LoVo (cell line): ENCODE results near the gene HES2.
"Not testable (repeated sequence)": the region's sequence is repeated elsewhere in the genome, so short reads cannot be mapped to it uniquely, and the experiment has no call there.

Source experiments
- DNase-seq: peaks from one replicate; pipeline ENCODE4 v3.0.0-alpha.2; 2016; ENCODE audit warnings: low spot score

HES2 gene, protein sequence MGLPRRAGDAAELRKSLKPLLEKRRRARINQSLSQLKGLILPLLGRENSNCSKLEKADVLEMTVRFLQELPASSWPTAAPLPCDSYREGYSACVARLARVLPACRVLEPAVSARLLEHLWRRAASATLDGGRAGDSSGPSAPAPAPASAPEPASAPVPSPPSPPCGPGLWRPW

DNA sequence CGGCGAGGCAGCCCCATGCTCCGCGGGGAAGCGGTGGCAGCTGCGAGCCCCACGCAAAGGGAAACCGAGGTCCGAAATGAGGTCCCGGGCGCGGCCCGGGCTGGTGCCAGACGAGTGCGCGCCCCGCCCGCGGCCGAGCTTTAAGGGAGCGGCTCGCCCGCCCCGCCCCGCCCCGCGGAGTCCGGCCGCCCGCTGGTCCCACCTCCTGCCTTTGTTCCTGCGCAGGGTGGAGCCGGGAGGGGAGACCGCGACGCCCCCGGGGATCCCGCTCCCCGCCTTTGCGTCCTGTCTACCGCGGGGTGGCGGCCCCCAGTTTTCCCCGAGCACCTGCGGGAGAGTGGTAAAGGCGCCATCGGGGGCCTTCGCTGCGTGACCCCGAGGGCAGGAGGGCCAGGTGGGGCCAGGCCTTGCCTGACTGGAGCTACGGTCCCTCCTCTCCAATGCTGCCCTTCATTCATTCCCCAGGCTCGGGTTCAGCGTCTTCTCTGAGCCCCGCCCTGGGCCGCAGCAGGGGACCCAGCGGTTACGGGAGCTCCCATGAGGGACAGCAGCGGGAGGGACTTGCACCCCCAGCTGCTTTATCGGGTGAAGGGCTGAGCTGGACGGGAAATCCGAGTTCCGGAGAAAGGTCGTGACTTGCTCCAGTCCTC lies at the start of gene HES2:
TSS of gene HES2 (minus strand) at position 116 of the 650 bp plus-strand sequence. CDS start at position 17, 99 bp downstream.
- DNase-seq = peak; percentile 71

DNA sequence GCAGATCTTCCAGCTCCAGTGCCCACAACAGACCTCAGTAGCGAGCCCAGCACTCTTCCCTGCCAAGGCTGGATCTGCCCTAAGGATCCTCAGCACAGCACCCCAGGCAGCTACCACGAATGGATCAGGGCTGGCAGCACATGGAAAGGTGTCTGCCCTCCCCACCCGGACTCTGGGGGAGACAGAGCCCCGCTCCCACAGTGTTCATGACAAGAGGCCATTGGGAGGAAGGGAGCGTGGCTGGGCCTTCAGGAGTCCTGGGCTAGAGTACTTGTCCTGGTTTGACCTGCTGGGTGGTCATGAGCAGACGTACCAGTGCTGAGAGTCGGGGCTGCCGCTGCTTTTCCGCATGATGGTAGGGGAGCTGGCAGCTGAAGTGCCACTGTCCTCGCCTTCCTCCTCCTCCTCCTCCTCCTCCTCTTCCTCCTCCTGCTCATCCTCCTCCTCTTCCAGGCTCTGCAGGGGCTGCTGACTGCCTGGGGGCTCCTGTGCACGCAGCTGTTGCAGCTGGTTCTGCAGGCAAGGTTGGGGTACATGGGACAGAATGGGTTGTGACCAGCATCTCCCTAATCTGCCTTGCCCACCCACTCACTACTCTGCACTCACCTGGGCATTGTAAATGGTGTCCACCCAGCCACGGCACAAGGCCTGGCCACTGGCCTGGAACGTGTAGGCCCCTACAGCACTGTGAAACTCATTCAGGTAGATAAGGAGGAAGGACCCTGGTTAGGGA lies 49.2 kb upstream of the HES2 start:
- DNase-seq = no peak

DNA sequence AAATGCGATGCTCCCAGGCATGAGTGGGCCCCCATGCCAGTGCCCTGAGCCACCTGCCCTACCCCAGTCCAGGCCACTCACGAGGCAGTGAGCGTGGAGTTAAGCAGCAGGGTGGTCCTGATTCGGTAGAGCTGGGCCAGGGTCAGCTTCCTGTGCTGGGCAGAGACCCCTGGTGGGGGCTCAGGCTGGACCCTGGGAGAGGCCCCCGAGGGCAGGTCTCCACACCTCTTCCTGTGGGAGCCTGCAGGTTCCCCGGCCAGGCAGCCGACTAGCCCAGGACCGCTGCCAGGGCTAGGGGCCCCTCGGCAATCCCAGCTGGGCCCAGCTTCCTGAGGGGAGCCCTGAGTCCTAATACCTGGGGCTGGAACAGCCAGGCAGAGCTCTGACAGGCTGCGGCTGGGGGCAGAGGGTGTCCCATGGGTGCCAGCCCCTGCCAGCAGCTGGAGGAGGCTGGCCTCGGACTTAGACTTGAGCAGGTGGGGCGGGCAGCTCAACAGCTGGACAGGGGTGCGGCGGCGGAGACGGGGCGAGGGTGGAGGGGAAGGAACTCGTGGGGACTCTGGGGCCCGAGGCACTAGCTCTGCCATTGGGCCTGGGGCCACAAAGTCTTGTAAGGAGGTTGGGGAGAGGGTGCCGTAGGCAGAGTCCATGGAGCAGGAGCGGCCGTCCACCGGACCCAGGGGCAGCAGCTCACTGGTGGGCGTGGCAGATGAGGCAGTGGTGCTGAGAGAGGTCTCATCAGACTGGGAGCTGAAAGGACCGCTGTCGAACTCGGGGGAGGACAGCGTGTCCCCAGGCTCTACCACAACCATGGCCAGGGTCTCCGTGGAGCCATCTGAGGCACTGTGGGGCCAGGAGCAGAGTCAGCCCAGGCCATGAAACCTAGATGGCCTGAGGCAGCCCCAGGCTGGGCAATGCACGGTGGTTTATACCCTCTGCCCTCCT lies 48.3 kb upstream of the HES2 start:
- no peak for DNase-seq

DNA sequence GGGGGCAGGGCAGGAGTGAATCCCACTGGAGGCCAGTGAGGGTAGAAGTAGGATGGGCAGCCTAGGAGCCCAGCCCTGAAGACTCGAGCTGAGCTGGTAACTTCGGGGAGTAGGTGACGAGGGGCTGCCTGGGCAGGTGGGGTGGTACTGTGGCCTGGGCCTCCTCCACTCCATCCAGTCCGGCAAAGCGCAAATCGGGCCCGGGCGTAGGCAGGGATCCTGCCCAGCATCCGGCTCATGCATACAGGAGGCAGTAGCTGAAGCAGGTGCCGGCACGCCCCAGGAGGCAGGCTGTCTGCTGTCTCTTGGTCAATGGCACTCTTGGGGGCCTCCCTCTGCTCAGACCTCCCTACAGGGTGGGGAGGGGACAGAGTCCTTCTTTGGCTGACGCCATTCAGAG lies 47.5 kb upstream of the HES2 start:
- no peak for DNase-seq

DNA sequence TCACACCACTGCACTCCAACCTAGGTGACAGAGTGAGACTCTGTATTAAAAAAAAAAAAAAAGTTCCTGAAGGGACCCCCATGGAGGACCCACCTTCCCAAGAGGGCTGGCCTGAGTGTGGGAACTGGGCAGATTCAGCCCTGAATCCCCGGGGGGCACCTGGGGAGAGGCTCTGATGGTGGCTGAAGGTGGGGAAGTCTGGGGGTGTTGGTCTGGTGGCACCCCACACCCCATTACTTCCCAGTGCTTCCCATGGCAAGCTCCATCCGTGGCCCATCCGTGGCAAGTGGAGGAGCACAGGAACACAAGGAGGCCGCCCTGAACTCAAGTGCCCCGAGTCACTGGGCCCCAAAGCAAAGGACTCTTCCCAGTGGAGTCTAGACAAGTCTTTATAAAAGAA lies 47.0 kb upstream of the HES2 start:
- DNase-seq = no peak

DNA sequence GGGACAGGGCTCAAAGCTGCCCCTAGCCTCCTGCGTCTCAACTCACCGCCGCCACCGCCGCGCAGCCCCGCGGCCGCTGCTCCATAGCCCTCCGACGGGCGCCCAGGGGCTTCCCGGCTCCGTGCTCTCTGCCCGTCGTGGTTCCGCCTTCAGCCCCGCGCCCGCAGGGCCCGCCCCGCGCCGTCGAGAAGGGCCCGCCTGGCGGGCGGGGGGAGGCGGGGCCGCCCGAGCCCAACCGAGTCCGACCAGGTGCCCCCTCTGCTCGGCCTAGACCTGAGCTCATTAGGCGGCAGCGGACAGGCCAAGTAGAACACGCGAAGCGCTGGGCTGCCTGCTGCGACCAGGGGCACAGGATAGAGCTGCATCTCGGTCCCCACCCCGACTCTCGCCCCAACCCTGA lies 46.3 kb upstream of the HES2 start, which contains the start of gene TNFRSF25:
TSS of gene TNFRSF25 (minus strand) at position 151 of the 400 bp plus-strand sequence. CDS start at position 85, 66 bp downstream.
- no peak for DNase-seq

DNA sequence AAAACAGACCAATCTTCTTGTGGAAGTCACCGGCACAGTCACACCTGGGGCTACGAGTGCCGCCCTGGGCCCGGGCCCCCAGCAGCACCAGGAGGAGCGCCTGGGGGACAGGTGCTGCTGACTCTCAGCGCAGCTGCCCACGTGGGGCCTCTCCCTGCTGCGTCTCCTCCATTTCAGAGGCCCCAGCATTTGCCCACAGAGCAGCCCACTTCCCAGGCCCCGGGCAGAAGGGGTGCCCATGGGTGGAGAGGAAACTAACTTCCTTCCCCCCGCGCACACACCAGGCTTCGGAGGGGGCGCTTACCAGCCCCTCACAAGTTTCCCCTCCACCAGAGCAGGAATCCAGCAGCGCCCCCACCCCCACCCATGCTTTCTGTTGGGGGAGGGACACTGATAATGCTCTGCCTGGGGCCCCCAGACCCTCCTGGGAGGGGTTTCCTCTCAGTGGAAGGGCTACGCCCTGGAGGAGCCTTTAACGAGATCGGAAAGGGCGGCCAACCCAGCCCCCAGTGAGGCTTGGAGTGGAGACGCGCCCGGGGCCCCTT lies 45.8 kb upstream of the HES2 start:
- no peak for DNase-seq

DNA sequence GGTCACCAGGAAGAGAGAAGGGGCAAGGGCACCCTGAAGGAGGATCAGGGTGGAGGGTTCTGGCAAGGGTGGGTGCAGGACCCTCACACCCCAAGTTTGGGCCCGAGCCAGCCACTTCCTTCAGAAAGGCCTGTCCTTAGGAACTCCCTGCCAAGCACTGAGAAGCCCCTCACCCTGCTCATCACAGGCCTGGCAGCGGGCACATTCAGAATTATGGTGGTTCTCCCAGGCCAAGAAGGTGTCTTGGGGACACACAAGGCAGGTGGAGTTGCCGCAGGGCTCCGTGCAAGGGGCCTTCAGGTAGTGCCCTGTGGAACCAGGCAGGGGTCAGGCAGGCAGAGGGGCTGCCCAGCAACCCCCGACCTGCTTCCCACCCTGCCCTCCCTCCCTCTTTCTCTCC lies 45.2 kb upstream of the HES2 start:
- DNase-seq = no peak

DNA sequence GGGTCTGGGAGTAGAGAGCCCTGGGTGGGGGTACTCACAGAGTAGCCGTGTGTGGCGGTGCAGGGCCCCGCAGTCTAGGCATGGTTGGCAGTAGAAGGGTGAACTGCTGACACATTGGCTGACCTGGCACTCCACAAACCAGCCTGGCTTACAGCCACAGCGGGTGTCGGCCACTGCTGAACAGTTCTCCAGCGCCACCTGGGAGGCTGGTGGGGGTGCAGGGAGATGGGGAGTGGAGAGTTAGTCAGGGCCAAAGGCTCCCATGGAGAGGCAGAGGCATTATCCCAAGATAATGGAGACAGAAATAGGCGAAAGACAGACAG lies 44.8 kb upstream of the HES2 start:
- DNase-seq = no peak

DNA sequence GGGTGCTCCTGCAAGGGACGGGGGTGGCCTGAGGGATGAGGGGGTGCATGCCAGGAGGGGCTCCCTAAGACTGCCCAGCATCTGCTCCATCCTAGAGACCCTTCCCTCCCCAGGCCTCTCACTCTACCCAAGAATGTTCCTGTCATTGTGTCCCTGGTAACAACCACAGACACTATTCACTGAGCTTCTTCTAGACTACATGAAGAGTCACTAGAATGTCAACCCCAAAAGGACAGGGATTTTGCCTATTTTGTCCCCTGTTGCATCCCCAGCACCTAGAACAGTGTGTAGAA lies 43.3 kb upstream of the HES2 start:
- DNase-seq = no peak

DNA sequence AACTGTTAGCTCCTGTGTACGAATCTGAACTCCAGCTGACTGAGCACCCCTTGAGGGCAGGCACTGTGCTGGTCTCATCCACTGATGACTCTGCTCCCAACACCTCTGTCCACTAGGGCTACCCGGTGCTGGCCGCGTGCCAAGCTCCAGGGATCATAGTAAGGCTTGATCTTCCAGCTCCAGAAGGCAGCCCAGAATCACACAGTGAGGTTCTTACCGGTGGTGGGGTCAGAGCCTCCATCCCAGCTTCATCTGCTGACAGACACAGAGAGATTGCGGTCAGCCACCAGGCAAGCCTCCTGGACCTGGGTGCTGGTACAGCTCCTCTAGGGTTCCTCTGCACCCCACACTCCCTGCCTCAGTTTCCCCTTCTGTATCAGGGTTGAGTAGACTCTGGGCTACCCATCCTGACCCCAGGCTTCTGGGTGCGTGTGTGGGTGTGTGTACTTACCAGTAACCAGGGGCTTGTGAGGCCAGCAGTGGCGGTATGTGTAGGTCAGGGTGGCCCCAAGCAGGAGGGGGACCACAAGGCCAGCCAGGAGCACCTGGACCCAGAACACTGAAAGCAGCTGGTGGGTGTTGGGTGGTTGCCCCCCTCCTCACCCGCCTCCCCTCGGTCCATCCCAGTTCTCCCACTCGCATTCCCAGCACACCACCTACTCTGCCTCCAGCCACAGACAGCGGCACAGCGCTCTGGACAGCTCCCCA lies 42.8 kb upstream of the HES2 start:
- DNase-seq = no peak

DNA sequence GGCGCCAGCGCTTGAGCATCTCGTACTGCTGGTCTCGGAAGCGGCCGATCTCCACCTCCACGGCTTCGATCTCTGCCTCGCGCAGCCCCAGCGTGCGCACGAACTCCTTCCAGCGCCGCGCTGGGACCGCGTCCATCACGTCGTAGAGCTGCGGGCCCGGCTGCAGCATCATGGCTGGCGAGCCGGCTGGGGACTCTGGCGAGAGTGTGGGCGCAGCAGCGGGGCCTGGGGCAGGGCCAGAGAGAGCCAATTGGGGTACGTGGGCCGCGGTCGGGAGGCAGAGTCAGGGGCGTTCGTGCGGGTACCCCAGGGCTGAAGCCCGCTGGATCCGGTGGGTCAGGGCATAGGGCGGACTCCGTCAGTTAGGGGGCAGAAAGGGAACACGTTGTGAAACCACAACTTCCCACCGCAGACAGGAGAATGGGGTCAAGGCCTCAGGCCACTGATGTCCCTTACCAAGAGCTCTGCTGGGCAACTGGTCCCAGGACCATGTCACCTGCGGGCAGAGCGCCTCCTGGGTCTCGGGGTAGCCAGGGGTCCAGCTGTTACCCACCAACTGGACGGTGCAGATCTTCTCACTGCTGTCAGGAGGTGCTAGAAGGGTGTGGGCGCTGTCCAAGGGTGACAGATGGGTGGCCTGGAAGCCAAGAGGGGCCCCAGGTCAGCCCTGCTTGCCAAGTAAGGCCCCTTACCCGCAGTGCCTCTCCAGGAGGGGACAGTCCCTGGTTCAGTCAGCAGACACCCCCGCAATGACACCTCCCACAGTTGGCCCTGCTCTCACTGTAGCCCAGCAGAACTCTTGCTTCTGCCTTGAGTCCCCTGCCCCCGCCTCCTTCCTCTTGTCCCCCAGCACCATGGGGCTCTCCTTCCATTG lies 42.1 kb upstream of the HES2 start:
- DNase-seq = no peak

DNA sequence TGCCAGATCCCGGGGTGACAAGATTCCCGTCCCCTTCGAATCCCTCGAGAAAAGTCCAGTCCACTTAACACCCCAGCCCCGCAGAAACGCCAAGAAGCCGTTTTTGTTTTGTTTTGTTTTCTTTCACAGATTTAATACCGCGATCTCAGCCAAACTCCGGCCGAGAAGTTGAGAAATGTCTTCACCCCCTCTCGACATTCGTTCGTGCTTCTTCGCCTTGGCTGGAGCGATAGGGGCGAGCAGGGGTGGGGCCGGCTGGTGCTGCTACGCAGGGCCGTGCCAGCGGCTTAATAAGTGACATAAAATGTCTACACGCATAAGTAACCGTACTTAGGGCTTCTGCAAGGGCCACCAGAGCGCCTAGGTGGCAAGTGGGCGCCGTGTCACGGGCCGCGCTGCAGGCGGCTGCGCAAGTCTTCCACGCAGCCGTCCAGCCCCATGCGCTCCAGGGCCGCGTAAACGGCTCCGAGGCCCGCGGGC lies 41.4 kb upstream of the HES2 start:
- DNase-seq = no peak

DNA sequence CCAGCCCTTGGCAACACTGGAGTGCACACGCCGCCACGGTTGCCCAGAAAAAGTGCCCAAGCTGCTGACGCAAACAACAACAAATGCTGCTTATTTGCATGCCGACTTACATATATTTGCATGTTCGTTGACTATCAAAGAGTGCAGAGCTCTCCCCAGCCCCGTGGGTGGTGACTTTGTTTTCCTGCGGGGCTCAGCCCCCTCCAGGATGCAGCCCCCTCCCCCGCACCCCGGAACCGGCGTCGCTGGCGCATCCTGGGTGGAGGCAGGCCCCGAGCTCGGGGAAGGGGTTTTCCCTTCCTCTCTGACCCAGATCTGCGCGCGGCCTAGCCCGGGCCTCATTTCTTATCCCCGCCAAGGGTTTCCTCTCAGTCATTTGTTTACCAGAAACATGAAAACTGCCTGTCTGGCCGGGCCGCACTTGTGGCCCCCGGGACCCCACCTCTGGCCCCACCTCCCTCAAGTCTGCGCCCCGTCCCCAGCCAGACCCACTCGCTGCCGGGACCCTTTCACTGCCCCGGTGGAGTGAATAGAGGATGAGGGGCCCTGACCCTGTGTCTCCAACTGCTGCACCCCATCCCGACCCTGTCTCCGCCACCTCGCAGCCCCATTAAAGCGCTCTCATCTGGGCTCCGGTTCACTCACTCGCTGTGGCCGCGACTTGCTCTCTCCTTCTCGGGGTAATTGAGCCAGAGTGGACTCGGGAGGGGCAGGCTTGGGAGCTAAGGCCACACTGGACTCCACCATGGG lies 40.8 kb upstream of the HES2 start:
- DNase-seq = no peak

DNA sequence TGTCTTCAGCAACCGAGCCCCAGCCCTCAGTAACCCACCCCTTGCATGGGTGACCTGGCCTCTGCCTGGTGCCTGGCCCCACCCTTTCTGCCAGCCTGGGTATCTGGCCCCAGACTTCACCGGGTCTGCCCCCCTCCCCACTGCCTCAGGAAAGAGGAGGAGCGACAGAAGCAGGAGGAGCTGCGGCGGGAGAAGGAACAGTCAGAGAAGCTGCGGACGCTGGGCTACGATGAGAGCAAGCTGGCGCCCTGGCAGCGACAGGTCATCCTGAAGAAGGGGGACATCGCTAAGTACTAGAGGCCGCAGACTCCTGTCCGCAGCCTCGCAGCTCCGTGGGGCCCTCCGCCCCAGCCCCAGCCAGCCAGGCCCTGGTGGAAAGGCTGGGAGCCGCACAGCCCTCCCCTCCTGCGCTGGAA lies 40.1 kb upstream of the HES2 start:
- DNase-seq = no peak

DNA sequence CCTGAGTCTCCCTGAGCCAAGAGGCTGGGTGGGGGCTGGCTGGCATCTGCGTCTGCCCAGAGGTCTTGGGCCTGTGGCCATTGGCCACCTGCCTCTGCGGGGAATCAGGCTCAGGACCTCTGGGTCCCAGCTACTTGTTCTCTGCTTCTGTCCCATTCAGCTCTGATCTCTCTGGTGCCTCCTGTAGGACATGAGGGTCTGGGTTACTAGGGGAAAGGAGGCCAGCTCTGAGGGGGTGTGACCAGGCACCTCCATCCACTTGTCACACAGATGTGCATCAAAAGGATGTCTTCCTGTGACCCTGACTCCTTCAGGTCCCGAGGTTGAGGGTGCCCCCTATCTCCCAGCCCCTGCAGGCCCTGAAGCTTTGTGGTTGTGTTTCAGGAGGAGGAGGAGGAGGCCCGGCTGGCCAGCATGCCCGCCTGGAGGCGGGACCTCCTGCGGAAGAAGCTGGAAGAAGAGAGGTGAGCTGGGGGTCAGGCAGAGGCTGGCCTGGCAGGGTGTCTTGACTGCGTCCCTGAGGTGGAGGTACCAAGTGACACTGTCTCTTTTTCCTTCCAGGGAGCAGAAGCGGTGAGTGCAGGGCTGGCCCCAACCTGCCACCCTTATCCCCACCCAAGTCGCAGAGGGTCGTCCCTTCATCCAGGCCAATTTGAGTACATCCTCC lies 37.2 kb upstream of the HES2 start:
- DNase-seq = no peak

DNA sequence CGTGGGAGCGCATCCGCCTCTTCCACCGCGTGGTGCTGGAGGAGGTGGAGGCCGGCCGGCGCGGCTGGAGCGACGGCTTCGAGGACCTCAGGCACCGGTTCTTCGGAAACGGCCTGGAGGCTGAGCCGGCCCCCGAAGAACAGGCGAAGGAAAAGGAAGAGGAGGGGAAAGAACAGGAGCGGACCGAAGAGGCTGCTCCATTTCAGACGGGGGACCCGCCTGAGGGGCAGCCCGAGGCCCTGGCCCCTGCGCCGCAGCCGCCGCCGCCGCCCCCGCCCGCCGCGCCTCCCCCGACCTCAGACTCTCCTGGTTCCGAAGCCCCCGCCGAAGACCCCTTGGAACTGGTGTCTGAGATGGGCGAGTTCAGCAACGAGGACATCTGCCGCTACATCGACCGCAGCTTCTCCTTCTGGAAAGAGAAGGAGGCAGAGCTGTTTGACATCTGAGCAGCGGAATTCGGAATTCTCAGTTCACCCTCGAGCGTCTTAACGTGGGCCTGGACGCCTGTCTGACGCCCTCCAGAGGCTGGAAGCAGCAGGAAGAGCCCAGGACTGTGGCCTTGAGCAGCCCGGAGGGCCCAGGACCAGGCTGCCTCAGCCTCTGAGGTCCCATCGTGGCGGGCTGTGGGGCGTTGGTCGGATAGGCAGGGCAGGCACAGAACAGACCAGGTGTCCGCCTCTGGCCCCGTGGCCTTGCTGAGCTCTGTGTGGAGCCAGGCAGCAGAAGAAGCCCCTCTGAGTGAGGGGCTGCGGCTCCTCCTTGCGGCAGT lies 36.2 kb upstream of the HES2 start:
- not testable (repeated sequence) for DNase-seq
